Stimulated activated naive CD4-positive, alpha-beta T cell (primary cell): ENCODE results near the gene SLC6A6.
"Not testable (repeated sequence)": the region's sequence is repeated elsewhere in the genome, so short reads cannot be mapped to it uniquely, and the experiment has no call there.

ENCODE experiments used
- DNase-seq, 6 experiments: peaks; one replicate each; lab custom pipeline; 2025; lab: John Stamatoyannopoulos, UW

SLC6A6 gene

GRCh38 chr3:14437705-14438104 is 35.3 kb downstream of the SLC6A6 start:
- DNase-seq = not testable (repeated sequence)

GRCh38 chr3:14438262-14438661 is 35.9 kb downstream of the SLC6A6 start:
- no peak for DNase-seq

GRCh38 chr3:14438929-14439328 is 36.5 kb downstream of the SLC6A6 start:
- no peak for DNase-seq

- DNase-seq = no peak
Measured at GRCh38 chr3:14439501-14440167, 37.2 kb downstream of the SLC6A6 start.

GRCh38 chr3:14440168-14440518 is 37.7 kb downstream of the SLC6A6 start:
- no peak for DNase-seq

- no peak for DNase-seq
Measured at GRCh38 chr3:14440531-14441239, 38.3 kb downstream of the SLC6A6 start.

GRCh38 chr3:14441240-14441919 is 39.0 kb downstream of the SLC6A6 start:
- no peak for DNase-seq

GRCh38 chr3:14441920-14442300 is 39.5 kb downstream of the SLC6A6 start:
- no peak for DNase-seq

GRCh38 chr3:14444380-14444779 is 42.0 kb downstream of the SLC6A6 start:
- DNase-seq = no peak

GRCh38 chr3:14445773-14446172 is 43.4 kb downstream of the SLC6A6 start:
- DNase-seq = no peak

- no peak for DNase-seq
Measured at GRCh38 chr3:14446988-14447570, 44.7 kb downstream of the SLC6A6 start.

GRCh38 chr3:14448063-14448462 is 45.7 kb downstream of the SLC6A6 start:
- no peak for DNase-seq

- DNase-seq = no peak
Measured at GRCh38 chr3:14448756-14449727, 46.6 kb downstream of the SLC6A6 start.

GRCh38 chr3:14450506-14450905 is 48.1 kb downstream of the SLC6A6 start:
- no peak for DNase-seq

GRCh38 chr3:14450922-14451606 is 48.7 kb downstream of the SLC6A6 start:
- DNase-seq = no peak

- no peak for DNase-seq
Measured at GRCh38 chr3:14451844-14452739, 49.7 kb downstream of the SLC6A6 start.

- no peak for DNase-seq
Measured at GRCh38 chr3:14452740-14453710, 50.6 kb downstream of the SLC6A6 start.

GRCh38 chr3:14453876-14454638 is 51.7 kb downstream of the SLC6A6 start:
- no peak for DNase-seq
